Measurements from ENCODE around the gene RNF157.
"Not testable (repeated sequence)": the region's sequence is repeated elsewhere in the genome, so short reads cannot be mapped to it uniquely, and the experiment has no call there.

The RNF157 gene

DNA sequence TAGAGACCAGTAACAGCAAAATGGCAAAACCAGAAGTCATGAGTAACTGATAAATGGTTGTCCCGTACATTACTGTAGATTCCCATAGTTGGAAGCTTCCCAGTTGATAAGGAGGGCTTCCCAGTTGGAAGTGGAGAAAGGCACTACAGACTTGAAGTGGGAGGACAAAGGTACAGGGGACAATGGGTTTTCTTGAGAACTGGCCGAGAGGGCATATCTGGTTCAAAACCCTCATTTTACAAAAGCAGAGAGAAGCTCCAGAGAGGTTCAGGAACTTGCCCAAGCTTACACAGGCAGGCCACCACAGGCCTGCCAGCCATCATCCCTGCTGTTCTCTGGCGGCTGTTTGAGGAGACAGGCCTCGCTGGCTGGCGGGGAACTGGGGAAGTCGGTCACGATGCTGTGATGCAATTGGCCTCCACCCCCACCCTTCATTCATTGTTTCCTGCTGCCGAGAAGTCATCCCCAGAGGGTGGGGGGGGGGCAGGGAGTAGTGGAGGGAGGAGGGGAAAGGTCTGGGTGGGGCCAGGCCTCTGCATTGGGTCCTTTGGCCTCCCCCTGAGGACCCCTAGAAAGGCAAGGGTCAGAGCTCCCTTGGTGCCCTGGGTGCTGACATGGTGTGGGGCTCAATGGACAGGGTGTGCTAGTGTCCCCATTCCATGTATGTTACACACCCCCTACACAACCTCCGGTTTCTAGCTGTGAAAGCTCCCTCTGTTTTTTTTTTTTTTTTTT is 27.9 kb upstream of the RNF157 start:
- TF ChIP-seq, protein P1, sequence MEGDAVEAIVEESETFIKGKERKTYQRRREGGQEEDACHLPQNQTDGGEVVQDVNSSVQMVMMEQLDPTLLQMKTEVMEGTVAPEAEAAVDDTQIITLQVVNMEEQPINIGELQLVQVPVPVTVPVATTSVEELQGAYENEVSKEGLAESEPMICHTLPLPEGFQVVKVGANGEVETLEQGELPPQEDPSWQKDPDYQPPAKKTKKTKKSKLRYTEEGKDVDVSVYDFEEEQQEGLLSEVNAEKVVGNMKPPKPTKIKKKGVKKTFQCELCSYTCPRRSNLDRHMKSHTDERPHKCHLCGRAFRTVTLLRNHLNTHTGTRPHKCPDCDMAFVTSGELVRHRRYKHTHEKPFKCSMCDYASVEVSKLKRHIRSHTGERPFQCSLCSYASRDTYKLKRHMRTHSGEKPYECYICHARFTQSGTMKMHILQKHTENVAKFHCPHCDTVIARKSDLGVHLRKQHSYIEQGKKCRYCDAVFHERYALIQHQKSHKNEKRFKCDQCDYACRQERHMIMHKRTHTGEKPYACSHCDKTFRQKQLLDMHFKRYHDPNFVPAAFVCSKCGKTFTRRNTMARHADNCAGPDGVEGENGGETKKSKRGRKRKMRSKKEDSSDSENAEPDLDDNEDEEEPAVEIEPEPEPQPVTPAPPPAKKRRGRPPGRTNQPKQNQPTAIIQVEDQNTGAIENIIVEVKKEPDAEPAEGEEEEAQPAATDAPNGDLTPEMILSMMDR (IDR thresholded peaks at IDR 0.05; ENCODE audit: low read depth, low read length), result no peak
- peak; percentile 30 for DNase-seq (ENCODE audit: extremely low read depth, low read depth)

DNA sequence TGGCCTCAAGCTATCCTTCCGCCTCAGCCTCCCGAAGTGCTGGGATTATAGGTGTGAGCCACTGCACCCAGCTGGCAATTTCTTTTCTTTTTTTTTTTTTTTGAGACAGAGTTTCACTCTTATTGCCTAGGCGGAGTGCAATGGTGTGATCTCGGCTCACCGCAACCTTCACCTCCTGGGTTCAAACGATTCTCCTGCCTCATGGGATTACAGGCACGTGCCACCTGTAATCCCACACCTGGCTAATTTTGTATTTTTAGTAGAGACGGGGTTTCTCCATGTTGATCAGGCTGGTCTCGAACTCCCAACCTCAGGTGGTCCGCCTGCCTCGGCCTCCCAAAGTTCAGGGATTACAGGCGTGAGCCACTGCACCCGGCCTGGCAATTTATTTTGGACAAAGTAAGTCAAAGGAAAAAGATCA is 27.3 kb upstream of the RNF157 start:
- not testable (repeated sequence) for DNase-seq (ENCODE audit: extremely low read depth, low read depth)

DNA sequence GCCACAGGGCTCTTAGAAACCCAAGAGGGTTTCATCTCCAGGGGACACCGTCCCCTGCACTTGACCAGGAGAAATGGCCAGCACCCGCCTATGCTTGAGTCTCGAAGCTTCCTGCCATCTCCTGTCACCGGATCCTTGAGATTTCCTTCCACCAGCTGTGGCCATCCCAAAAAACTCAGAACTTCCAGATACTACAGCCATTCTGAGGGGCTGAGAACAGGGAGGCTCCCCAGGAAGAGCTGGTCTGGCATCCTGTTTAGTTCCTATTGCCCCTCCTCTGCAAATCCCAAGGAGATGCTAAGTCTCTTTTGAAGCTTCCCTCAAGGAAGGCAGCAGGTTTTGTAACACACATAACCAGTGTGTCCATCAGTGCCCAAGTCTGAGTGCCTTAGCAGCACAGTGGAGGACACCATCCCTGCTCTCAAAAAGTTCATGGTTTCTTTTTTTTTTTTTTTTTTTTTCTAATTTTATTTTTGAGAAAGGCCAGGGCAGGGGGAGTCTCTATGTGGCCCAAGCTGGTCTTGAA is 26.8 kb upstream of the RNF157 start:
- TF ChIP-seq, protein P1 (IDR thresholded peaks at IDR 0.05; ENCODE audit: low read depth, low read length), result no peak
- no peak for DNase-seq (ENCODE audit: extremely low read depth, low read depth)

- no peak for DNase-seq (ENCODE audit: extremely low read depth, low read depth)
- TF ChIP-seq, protein P1 (IDR thresholded peaks at IDR 0.05; ENCODE audit: low read depth, low read length), result no peak
These were observed 26.1 kb upstream of the RNF157 start for GRCh38 chr17:76266244-76266938.

DNA sequence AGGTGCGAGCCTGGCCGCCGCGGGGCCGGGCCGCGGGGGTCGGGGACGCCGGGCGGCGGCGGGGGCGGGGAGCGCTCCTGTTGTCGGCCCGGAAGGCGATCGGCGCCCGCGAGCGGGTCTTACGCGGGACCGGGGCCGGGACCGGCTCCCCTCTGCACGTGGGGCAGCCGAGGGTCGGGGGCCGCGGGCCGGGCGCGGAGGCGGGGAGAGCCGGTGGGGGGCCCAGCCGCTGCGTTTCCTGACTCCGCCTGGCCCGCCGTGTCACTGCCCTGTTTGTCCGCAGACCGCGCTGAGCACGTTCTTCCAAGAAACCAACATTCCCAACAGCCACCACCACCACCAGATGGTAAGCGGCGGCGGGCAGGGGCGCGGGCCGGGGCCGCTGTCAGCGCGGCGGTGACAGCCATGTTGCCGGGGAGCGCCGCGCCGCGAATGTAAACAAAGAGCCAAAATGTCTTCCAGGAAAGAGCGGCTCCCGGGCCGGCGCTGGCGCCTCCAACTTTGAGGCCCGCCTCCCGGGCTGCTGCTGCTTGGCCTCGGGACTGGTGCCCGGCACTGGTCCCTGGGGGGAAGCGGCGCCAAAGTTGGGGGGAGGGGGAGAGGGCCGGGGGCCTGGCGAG is 25.4 kb upstream of the RNF157 start:
- no peak for DNase-seq (ENCODE audit: extremely low read depth, low read depth)
- TF ChIP-seq, protein P1 (IDR thresholded peaks at IDR 0.05; ENCODE audit: low read depth, low read length), result no peak

DNA sequence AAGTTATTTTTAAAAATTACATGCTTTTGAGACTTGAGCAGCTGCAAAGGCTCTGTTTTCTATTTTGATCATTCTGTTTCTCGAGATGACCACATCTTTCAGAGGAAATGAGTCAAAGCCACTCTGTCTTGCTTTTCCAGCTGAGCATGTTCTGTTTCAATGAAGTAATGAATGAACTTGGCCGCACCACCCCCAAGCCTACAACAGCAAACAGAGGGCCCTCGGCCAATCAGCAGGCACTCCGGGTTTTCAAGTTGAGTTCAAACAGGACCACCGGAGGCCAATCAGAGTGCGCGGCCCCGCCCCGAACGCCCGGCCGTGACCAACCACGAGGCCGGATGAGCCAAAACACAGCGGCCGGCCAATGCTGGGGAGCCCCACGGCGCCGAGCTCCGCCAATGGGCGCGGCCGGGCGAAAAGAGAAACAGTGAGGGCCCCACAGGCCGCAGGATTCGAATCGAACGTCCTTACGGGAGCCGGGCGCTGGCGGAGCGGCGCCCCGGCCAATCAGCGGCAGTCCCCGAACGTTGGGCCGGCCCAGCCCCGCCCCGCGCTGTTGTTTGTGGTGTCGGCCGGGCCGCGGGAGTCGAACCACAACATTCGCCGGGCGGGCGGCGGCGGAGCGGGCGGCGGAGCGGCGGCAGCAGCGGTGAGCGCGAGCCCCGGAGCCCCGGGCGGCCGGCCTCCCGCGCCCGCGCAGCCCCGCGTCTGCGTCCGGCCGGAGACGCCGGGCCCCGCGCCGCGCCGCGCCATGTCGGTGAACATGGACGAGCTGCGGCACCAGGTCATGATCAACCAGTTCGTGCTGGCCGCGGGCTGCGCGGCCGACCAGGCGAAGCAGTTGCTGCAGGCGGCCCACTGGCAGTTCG is 24.7 kb upstream of the RNF157 start, which contains the start of gene UBALD2:
Gene UBALD2, plus strand, starts transcription at position 594 of the 869 bp plus-strand sequence. Its CDS starts 158 bp downstream, at position 752.
- TF ChIP-seq, protein P1 (IDR thresholded peaks at IDR 0.05; ENCODE audit: low read depth, low read length), result no peak

GRCh38 chr17:76264425-76264754 is 24.1 kb upstream of the RNF157 start:
- no peak for DNase-seq (ENCODE audit: extremely low read depth, low read depth)
- TF ChIP-seq, protein P1 (IDR thresholded peaks at IDR 0.05; ENCODE audit: low read depth, low read length), result no peak

More for the DNA sequence above, 24.7 kb upstream of the RNF157 start, which contains the start of gene UBALD2:
- DNase-seq (ENCODE audit: extremely low read depth, low read depth), result peak; percentile 99

All from AG09319 (cell line).